ENCODE measurements around the gene PHRF1.

GRCh38 chr11:532527-532985 lies 43.7 kb upstream of the PHRF1 start:
- no peak for TF ChIP-seq CTCF (IDR thresholded peaks at IDR 0.05)
- TF ChIP-seq POLR2A (IDR thresholded peaks at IDR 0.05): no peak

Measured in ovary (tissue), 3 donors.